A549 (cell line): ENCODE measurements around the gene GOLM1. TPM values are rescaled to one million over a fixed set of nuclear protein-coding genes. Genes with fewer than 3 reads are reported as not detected.

Experiments
- ATAC-seq, 2 experiments: fragments of 200-7000 bp in 1 of 2; fragments of >200 bp in 1 of 2; cut with Nextera tagmentation in 1 of 2; cut with Tn5 transposase in 1 of 2; 3 replicates each; pipeline versions ENCODE4 v1.8.0 to v1.9.1; 2018 to 2020; ENCODE audit warnings: mild to moderate bottlenecking in 1 of 2, moderate library complexity in 1 of 2
- CTCF ChIA-PET: fragments of 300-600 bp; sonication (Branson Sonifier 250); formaldehyde crosslinking; extraction: SDS; loops from one replicate; lab custom pipeline; 2021; ENCODE audit warnings: antibody characterized with exemption, inconsistent platforms; lab: Yijun Ruan, JAX
- POLR2A ChIA-PET: fragments of 350-600 bp; formaldehyde crosslinking; extraction: SDS; loops from one replicate; lab custom pipeline; 2021; ENCODE audit warnings: antibody characterized with exemption, inconsistent platforms; lab: Yijun Ruan, JAX
- DNase-seq, 2 experiments: peaks; one replicate each; pipeline versions ENCODE4 v3.0.0 to v3.0.0-alpha.2; 2011 to 2016; ENCODE audit warnings: low read depth in 1 of 2, low spot score in 1 of 2
- FAIRE-seq: peaks from 2 replicates; lab custom pipeline; 2011; peaks lifted over from hg19 to GRCh38; lab: Jason Lieb, UNC
- H3K27ac ChIP-seq, 2 experiments: fragments of >200 bp; sonication (Bioruptor Twin); formaldehyde crosslinking; 3 replicates each; pipeline ENCODE4 v1.5.1; 2016 to 2017
- H3K4me1 ChIP-seq: fragments of >200 bp; sonication (Bioruptor Twin); formaldehyde crosslinking; 3 replicates; pipeline ENCODE4 v1.6.1; 2016
- H3K4me2 ChIP-seq: fragments of >200 bp; sonication (Bioruptor Twin); formaldehyde crosslinking; 3 replicates; pipeline ENCODE4 v1.6.1; 2016
- H3K4me3 ChIP-seq: fragments of >200 bp; sonication (Bioruptor Twin); formaldehyde crosslinking; 3 replicates; pipeline ENCODE4 v1.5.1; 2016
- H3K9me3 ChIP-seq: fragments of >200 bp; sonication (Bioruptor Twin); formaldehyde crosslinking; 3 replicates; pipeline ENCODE4 v1.6.1; 2016
- CHD4 ChIP-seq: fragments of 200-600 bp; sonication (generic); IDR thresholded peaks from 2 replicates; pipeline ENCODE4 v1.6.1; 2016; ENCODE audit warnings: antibody characterized with exemption, mild to moderate bottlenecking, borderline replicate concordance
- EHF ChIP-seq: fragments of 250-450 bp; sonication (Bioruptor Pico); IDR thresholded peaks from 2 replicates; pipeline ENCODE4 v1.5.0; 2020; ENCODE audit warnings: mild to moderate bottlenecking
- FOSB ChIP-seq: fragments of 250-450 bp; sonication (Bioruptor Pico); IDR thresholded peaks from 2 replicates; pipeline ENCODE4 v1.5.0; 2020; ENCODE audit warnings: mild to moderate bottlenecking, moderate library complexity
- FOSL2 ChIP-seq, 2 experiments: fragments of 450-650 bp in 1 of 2; fragments of >200 bp in 1 of 2; sonication (Bioruptor Twin) in 1 of 2; formaldehyde crosslinking; IDR thresholded peaks; 2 replicates each; pipeline versions ENCODE4 v1.5.0 to v1.6.1; 2016 to 2020; ENCODE audit warnings: mild to moderate bottlenecking in 1 of 2, moderate library complexity in 1 of 2
- HDAC2 ChIP-seq: fragments of 200-600 bp; sonication (generic); IDR thresholded peaks from 2 replicates; pipeline ENCODE4 v1.6.1; 2016
- HOXB5 ChIP-seq: fragments of 250-450 bp; sonication (Bioruptor Pico); IDR thresholded peaks from 2 replicates; pipeline ENCODE4 v1.5.0; 2020; ENCODE audit warnings: mild to moderate bottlenecking, moderate library complexity
- JUNB ChIP-seq: fragments of >200 bp; sonication (Bioruptor Twin); formaldehyde crosslinking; IDR thresholded peaks from 2 replicates; pipeline ENCODE4 v1.6.1; 2016
- NFE2L2 ChIP-seq: fragments of 150-350 bp; conservative IDR thresholded peaks from 2 replicates; pipeline ENCODE4 v1.6.1; 2014; ENCODE audit warnings: low read length
- NR3C1 ChIP-seq: fragments of >200 bp; sonication (Bioruptor Twin); formaldehyde crosslinking; IDR thresholded peaks from 3 replicates; pipeline ENCODE4 v1.6.1; 2017
- POLR2A ChIP-seq: IDR thresholded peaks from 2 replicates; pipeline ENCODE4 v1.6.1; 2012; ENCODE audit warnings: mild to moderate bottlenecking, low read length
- RARB ChIP-seq: fragments of 250-450 bp; sonication (Bioruptor Pico); IDR thresholded peaks from 2 replicates; pipeline ENCODE4 v1.8.0; 2021; ENCODE audit warnings: mild to moderate bottlenecking, moderate library complexity
- TP53 ChIP-seq: fragments of 250-450 bp; sonication (Bioruptor Pico); IDR thresholded peaks from 2 replicates; pipeline ENCODE4 v1.5.0; 2021; ENCODE audit warnings: mild to moderate bottlenecking, moderate library complexity
- ZFP36 ChIP-seq: fragments of 450-650 bp; IDR thresholded peaks from 2 replicates; pipeline ENCODE4 v1.6.1; 2014; ENCODE audit warnings: borderline replicate concordance; ENCODE audit not compliant: partially characterized antibody
- ZSCAN20 ChIP-seq: fragments of 250-450 bp; sonication (Bioruptor Pico); IDR thresholded peaks from 2 replicates; pipeline ENCODE4 v1.8.0; 2022; ENCODE audit warnings: mild to moderate bottlenecking, moderate library complexity
- WGBS: methylation state at CpG from one replicate; pipeline ENCODE4 v1.1.6; 2017; ENCODE audit errors: missing lambda C conversion rate; 5-methylcytosine and 5-hydroxymethylcytosine counted together
- polyA plus RNA-seq, 4 experiments: library from polyadenylated mRNA; depleted of rRNA in 3 of 4; stranded (reverse); fragments of >200 nt; fragmentation: RNase III in 1 of 4; extraction: RNeasy Plus Mini Kit Qiagen cat#74134 plus additional on column Dnase treatment in 1 of 4; gene quantifications; 2 replicates in 3 of 4; 3 replicates in 1 of 4; pipeline ENCODE4 v1.2.3, GENCODE V29; 2011 to 2017
- TF ChIP-seq, protein P1 (sequence below): IDR thresholded peaks from 2 replicates; pipeline ENCODE4 v1.6.1; 2012
- TF ChIP-seq, protein P2 (sequence below): IDR thresholded peaks from 2 replicates; pipeline ENCODE4 v1.6.1; 2012; ENCODE audit warnings: low read depth, borderline replicate concordance
- TF ChIP-seq, protein P3 (sequence below): fragments of >200 bp; sonication (Bioruptor Twin); formaldehyde crosslinking; IDR thresholded peaks from 3 replicates; pipeline ENCODE4 v1.5.1; 2016
- TF ChIP-seq, protein P4 (sequence below): fragments of 450-650 bp; IDR thresholded peaks from 2 replicates; pipeline ENCODE4 v1.6.1; 2014; ENCODE audit warnings: antibody characterized with exemption
- TF ChIP-seq, protein P5 (sequence below): fragments of 200-600 bp; sonication (generic); IDR thresholded peaks from 2 replicates; pipeline ENCODE4 v1.6.1; 2016; ENCODE audit warnings: antibody characterized with exemption, mild to moderate bottlenecking, moderate library complexity
- TF ChIP-seq, protein P6 (sequence below): fragments of 150-350 bp; IDR thresholded peaks from 2 replicates; pipeline ENCODE4 v1.6.1; 2014; ENCODE audit warnings: low read depth, mild to moderate bottlenecking, low read length

The GOLM1 gene
- polyA plus RNA-seq, 2 of the 4 experiments (the other 2 are of a cell fraction) = 136 to 145 TPM

DNA sequence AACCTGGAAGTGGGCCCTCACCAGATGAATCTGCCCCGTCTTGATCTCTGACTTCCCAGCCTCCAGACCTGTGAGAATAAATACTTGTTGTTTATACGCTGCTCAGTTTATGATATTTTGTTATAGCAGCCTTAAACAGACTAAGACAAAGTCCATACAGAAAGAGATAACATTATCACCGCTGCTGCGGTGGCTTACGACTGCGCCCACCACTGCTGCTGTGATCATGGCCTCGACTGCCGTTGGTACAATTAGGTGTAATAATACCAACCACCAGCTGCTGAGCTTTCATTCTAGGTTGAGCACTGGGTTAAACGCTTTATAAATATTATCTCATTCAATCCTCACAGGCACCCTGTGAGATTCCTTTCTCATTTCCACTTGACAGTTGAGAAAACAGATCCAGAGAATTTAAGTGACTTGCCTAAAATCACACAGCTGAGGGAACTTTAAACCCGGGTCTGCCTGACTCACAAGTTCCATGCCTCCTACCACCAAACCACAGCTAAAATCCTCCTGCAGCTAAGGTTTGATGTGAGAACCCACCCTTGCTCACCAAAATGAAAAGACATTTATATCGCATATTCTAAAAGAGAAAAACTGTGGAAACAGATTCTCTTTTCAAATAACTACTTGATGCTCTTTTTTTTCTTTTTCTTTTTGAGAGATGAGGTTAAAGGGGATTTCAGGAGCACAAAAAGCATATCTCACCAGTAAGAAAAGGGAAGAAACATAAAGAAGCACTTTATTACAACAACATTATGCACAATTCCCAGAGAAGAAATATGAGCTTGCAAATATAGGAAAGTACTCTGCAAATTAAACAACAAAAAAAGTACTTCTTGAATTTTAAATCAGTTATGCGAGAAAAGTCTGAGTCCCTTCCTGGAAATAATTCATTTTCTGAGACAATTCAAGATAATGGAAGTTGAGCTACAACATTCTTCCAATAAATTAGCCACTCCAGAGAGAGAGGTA is 23.9 kb downstream of the GOLM1 start:
- no peaks in the 10 kb centered on the region for H3K9me3 ChIP-seq
- no peak for ATAC-seq
- 90% methylated on average over 12 of the region's 12 CpGs for WGBS
- no peak for FAIRE-seq
- POLR2A ChIA-PET = no interaction called here
- TF ChIP-seq FOSB = no peak
- TF ChIP-seq, protein P1, sequence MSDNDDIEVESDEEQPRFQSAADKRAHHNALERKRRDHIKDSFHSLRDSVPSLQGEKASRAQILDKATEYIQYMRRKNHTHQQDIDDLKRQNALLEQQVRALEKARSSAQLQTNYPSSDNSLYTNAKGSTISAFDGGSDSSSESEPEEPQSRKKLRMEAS = no peak
- no peak for TF ChIP-seq EHF (CRISPR knock-in tag)
- H3K4me1 ChIP-seq = peaks cover 15% of the 10 kb centered on the region
- no peak overlapping the region for H3K27ac ChIP-seq
- no peak for DNase-seq
- CTCF ChIA-PET = interaction anchor here (0.6 to 1.5 kb wide), 6 partner anchors 9 to 164 kb away, joined by 3 to 5 read pairs (median 4); partner anchors contain the start of gene GOLM1
- H3K4me3 ChIP-seq = no peak overlapping the region
- no peak overlapping the region for H3K4me2 ChIP-seq

DNA sequence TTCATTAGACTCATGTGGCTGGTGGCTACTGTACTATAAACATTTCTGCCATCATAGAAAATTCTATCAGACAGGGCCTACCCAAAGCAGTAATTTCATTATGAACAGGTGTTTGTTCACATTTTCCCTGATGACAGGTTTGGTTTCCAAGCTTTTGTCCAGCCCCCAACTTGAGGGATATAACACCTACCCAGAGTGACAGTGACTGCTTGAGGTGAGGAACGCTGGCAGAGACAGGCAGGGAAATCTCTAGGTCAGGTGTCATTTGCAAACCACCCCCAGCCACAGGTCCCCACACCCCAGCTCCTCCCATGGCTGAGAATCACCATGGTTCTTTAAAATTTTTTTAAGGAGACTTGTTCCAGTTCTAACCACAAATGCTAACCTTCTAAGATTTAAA is 25.5 kb downstream of the GOLM1 start:
- Histone ChIP-seq H3K4me3 (no peak overlapping the region), H3K27ac (no peak overlapping the region), H3K9me3 (no peaks in the 10 kb centered on the region), H3K4me2 (no peak overlapping the region), H3K4me1 (no peaks in the 10 kb centered on the region)
- ChIA-PET CTCF (interaction anchor here (0.7 to 0.9 kb wide), 4 partner anchors 21 to 564 kb away, joined by 3 to 5 read pairs (median 4); no protein-coding TSS in a partner anchor), POLR2A (no interaction called here)
- no peak for TF ChIP-seq NFE2L2
- no peak for TF ChIP-seq JUNB
- TF ChIP-seq FOSB = no peak
- no peak for TF ChIP-seq HOXB5
- no peak for TF ChIP-seq ZFP36
- TF ChIP-seq, protein P2, sequence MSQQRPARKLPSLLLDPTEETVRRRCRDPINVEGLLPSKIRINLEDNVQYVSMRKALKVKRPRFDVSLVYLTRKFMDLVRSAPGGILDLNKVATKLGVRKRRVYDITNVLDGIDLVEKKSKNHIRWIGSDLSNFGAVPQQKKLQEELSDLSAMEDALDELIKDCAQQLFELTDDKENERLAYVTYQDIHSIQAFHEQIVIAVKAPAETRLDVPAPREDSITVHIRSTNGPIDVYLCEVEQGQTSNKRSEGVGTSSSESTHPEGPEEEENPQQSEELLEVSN = no peak
- TF ChIP-seq, protein P3, sequence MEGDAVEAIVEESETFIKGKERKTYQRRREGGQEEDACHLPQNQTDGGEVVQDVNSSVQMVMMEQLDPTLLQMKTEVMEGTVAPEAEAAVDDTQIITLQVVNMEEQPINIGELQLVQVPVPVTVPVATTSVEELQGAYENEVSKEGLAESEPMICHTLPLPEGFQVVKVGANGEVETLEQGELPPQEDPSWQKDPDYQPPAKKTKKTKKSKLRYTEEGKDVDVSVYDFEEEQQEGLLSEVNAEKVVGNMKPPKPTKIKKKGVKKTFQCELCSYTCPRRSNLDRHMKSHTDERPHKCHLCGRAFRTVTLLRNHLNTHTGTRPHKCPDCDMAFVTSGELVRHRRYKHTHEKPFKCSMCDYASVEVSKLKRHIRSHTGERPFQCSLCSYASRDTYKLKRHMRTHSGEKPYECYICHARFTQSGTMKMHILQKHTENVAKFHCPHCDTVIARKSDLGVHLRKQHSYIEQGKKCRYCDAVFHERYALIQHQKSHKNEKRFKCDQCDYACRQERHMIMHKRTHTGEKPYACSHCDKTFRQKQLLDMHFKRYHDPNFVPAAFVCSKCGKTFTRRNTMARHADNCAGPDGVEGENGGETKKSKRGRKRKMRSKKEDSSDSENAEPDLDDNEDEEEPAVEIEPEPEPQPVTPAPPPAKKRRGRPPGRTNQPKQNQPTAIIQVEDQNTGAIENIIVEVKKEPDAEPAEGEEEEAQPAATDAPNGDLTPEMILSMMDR = no peak
- TF ChIP-seq NR3C1 = no peak
- TF ChIP-seq, protein P4, sequence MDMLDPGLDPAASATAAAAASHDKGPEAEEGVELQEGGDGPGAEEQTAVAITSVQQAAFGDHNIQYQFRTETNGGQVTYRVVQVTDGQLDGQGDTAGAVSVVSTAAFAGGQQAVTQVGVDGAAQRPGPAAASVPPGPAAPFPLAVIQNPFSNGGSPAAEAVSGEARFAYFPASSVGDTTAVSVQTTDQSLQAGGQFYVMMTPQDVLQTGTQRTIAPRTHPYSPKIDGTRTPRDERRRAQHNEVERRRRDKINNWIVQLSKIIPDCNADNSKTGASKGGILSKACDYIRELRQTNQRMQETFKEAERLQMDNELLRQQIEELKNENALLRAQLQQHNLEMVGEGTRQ = no peak
- no peak for TF ChIP-seq FOSL2 (IDR thresholded peaks at IDR 0.05)
- no peak for TF ChIP-seq FOSL2 (CRISPR knock-in tag; IDR thresholded peaks at IDR 0.05)
- no peak for TF ChIP-seq POLR2A
- no peak for TF ChIP-seq ZSCAN20 (CRISPR knock-in tag)
- TF ChIP-seq, protein P5, sequence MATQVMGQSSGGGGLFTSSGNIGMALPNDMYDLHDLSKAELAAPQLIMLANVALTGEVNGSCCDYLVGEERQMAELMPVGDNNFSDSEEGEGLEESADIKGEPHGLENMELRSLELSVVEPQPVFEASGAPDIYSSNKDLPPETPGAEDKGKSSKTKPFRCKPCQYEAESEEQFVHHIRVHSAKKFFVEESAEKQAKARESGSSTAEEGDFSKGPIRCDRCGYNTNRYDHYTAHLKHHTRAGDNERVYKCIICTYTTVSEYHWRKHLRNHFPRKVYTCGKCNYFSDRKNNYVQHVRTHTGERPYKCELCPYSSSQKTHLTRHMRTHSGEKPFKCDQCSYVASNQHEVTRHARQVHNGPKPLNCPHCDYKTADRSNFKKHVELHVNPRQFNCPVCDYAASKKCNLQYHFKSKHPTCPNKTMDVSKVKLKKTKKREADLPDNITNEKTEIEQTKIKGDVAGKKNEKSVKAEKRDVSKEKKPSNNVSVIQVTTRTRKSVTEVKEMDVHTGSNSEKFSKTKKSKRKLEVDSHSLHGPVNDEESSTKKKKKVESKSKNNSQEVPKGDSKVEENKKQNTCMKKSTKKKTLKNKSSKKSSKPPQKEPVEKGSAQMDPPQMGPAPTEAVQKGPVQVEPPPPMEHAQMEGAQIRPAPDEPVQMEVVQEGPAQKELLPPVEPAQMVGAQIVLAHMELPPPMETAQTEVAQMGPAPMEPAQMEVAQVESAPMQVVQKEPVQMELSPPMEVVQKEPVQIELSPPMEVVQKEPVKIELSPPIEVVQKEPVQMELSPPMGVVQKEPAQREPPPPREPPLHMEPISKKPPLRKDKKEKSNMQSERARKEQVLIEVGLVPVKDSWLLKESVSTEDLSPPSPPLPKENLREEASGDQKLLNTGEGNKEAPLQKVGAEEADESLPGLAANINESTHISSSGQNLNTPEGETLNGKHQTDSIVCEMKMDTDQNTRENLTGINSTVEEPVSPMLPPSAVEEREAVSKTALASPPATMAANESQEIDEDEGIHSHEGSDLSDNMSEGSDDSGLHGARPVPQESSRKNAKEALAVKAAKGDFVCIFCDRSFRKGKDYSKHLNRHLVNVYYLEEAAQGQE = no peak
- no peak for TF ChIP-seq EHF (CRISPR knock-in tag)
- TF ChIP-seq TP53 (CRISPR knock-in tag) = no peak
- no peak for TF ChIP-seq CHD4
- TF ChIP-seq, protein P6, sequence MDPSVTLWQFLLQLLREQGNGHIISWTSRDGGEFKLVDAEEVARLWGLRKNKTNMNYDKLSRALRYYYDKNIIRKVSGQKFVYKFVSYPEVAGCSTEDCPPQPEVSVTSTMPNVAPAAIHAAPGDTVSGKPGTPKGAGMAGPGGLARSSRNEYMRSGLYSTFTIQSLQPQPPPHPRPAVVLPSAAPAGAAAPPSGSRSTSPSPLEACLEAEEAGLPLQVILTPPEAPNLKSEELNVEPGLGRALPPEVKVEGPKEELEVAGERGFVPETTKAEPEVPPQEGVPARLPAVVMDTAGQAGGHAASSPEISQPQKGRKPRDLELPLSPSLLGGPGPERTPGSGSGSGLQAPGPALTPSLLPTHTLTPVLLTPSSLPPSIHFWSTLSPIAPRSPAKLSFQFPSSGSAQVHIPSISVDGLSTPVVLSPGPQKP = no peak
- no peak for TF ChIP-seq HDAC2
- no peak for TF ChIP-seq RARB (CRISPR knock-in tag)
- no peak for ATAC-seq
- no peak for DNase-seq
- WGBS = 100% methylated on average over 1 of the region's 1 CpG
- FAIRE-seq = no peak
